A204.1 (cell line): ENCODE results near the gene ANAPC10.
"Not testable (repeated sequence)": the region's sequence is repeated elsewhere in the genome, so short reads cannot be mapped to it uniquely, and the experiment has no call there.

Experiments
- FAIRE-seq: peaks from 2 replicates; lab custom pipeline; 2012; peaks lifted over from hg19 to GRCh38; lab: Jason Lieb, UNC

Gene ANAPC10

GRCh38 chr4:145097821-145098674 is at the start of gene ANAPC10, which contains the start of gene ABCE1:
Gene ANAPC10 (minus strand): TSS chr4:145098196. CDS start chr4:145096099, 2,097 bp downstream.
Gene ABCE1 (plus strand): TSS chr4:145098311. CDS start chr4:145104413, 6,102 bp downstream.
- peak; percentile 95 for FAIRE-seq

- not testable (repeated sequence) for FAIRE-seq
Measured at GRCh38 chr4:145136219-145136618, 38.2 kb upstream of the ANAPC10 start.

- no peak for FAIRE-seq
Measured at GRCh38 chr4:145132511-145133098, 34.6 kb upstream of the ANAPC10 start.

GRCh38 chr4:145131848-145132247 is 33.9 kb upstream of the ANAPC10 start:
- no peak for FAIRE-seq

GRCh38 chr4:145130788-145131399 is 32.9 kb upstream of the ANAPC10 start:
- no peak for FAIRE-seq

GRCh38 chr4:145130130-145130529 is 32.1 kb upstream of the ANAPC10 start:
- no peak for FAIRE-seq

GRCh38 chr4:145125396-145125795 is 27.4 kb upstream of the ANAPC10 start:
- no peak for FAIRE-seq

- no peak for FAIRE-seq
Measured at GRCh38 chr4:145108128-145108527, 10.1 kb upstream of the ANAPC10 start.

- FAIRE-seq, result no peak
Measured at GRCh38 chr4:145107126-145107525, 9.1 kb upstream of the ANAPC10 start.

GRCh38 chr4:145103496-145103895 is 5.5 kb upstream of the ANAPC10 start:
- no peak for FAIRE-seq

- FAIRE-seq, result no peak
Measured at GRCh38 chr4:145102619-145103018, 4.6 kb upstream of the ANAPC10 start.

GRCh38 chr4:145101091-145101490 is 3.1 kb upstream of the ANAPC10 start:
- no peak for FAIRE-seq

GRCh38 chr4:145099653-145100052 is 1.7 kb upstream of the ANAPC10 start:
- no peak for FAIRE-seq

GRCh38 chr4:145098675-145099037 is 660 bp upstream of the ANAPC10 start:
- no peak for FAIRE-seq

GRCh38 chr4:145097331-145097820 is 620 bp downstream of the ANAPC10 start:
- no peak for FAIRE-seq

GRCh38 chr4:145093638-145094037 is 4.4 kb downstream of the ANAPC10 start:
- no peak for FAIRE-seq

- no peak for FAIRE-seq
Measured at GRCh38 chr4:145090380-145090779, 7.6 kb downstream of the ANAPC10 start.

- FAIRE-seq, result no peak
Measured at GRCh38 chr4:145083891-145084605, 13.9 kb downstream of the ANAPC10 start.

GRCh38 chr4:145081756-145082155 is 16.2 kb downstream of the ANAPC10 start:
- no peak for FAIRE-seq

- FAIRE-seq, result no peak
Measured at GRCh38 chr4:145076469-145076855, 21.5 kb downstream of the ANAPC10 start.

- no peak for FAIRE-seq
Measured at GRCh38 chr4:145075742-145076468, 22.1 kb downstream of the ANAPC10 start.

- FAIRE-seq, result no peak
Measured at GRCh38 chr4:145071560-145071959, 26.4 kb downstream of the ANAPC10 start.
